ENCODE data around the gene BST1.

The BST1 gene

DNA sequence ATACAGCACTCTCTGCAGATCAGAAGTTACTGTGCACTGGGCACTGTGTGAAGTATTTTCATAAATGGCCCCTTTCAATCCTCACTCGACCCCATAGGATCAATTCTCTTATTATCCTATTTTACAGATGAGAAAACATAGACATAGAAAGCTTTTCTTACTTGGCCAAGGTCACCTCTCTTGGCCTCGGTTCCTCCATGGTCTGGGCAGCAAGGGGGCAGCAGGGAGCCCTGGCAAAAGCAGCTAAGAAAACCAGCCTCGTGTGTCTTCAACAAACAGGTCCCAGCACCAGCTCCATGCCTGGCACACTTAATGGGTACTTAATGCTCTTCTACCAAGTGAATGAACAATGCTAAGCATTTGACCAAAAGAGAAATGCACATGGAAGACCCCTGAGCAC lies 34.4 kb downstream of the BST1 start:
- DNase-seq: no peak
- POLR2A ChIA-PET: no interaction called here
- Histone ChIP-seq H3K9me3 (ENCODE audit: control extremely low read depth in 1 of 5, control insufficient read depth in 4 of 5, insufficient read depth in 2 of 5, low read depth in 1 of 5, low read length in 4 of 5) (peaks cover 0 to 20% (median 5%) of the 10 kb centered on the region in 5 experiments), H3K4me3 (ENCODE audit: control insufficient read depth in 1 of 7, extremely low read depth in 1 of 7, insufficient read depth in 4 of 7, low read depth in 2 of 7, low read length in 6 of 7) (no peak overlapping the region), H3K27me3 (replicated peaks in 2 of 5; ENCODE audit: control insufficient read depth in 4 of 5, insufficient read depth in 5 of 5, low read length in 4 of 5) (no peaks in the 10 kb centered on the region), H3K36me3 (ENCODE audit: control insufficient read depth in 4 of 4, insufficient read depth in 4 of 4, low read length in 3 of 4) (peaks cover 0 to 2% (median 0%) of the 10 kb centered on the region in 4 experiments), H3K27ac (ENCODE audit: insufficient read depth in 1 of 2, low read depth in 1 of 2, low read length in 2 of 2, poor library complexity in 1 of 2, severe bottlenecking in 2 of 2) (no peak overlapping the region), H3K4me1 (ENCODE audit: control extremely low read depth in 1 of 4, control insufficient read depth in 4 of 4, insufficient read depth in 4 of 4, low read length in 3 of 4) (no peaks in the 10 kb centered on the region)
- CTCF ChIA-PET: interaction anchor here (0.9 to 2.4 kb wide), 7 partner anchors 9 to 145 kb away, joined by 3 to 13 read pairs (median 4); no protein-coding TSS in a partner anchor
- WGBS (ENCODE audit: insufficient coverage): 83% methylated on average over 2 of the region's 3 CpGs

DNA sequence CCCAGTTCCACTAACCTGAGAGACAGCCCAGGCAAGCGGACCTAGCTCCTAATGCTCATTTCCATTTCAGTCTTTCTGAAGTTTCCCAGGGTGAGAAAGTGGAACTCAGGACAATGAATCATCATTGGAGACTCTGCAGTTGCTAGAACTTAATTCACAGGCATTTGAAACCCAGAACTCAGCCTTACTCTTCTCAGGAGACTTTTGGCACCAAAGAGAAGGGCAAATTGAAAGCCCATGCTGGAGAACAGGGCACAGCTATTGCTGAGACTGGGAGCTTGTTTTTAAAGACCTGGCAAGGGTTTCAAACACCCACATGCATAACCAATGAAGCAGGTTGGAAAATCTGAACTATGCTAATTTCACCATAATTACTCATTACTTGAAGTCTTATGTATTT lies 36.0 kb downstream of the BST1 start:
- Histone ChIP-seq H3K27me3 (replicated peaks in 2 of 5; ENCODE audit: control insufficient read depth in 4 of 5, insufficient read depth in 5 of 5, low read length in 4 of 5) (no peaks in the 10 kb centered on the region), H3K27ac (ENCODE audit: insufficient read depth in 1 of 2, low read depth in 1 of 2, low read length in 2 of 2, poor library complexity in 1 of 2, severe bottlenecking in 2 of 2) (no peak overlapping the region), H3K4me1 (ENCODE audit: control extremely low read depth in 1 of 4, control insufficient read depth in 4 of 4, insufficient read depth in 4 of 4, low read length in 3 of 4) (peaks cover 0 to 8% (median 1%) of the 10 kb centered on the region in 4 experiments), H3K9me3 (ENCODE audit: control extremely low read depth in 1 of 5, control insufficient read depth in 4 of 5, insufficient read depth in 2 of 5, low read depth in 1 of 5, low read length in 4 of 5) (peaks cover 0 to 28% (median 5%) of the 10 kb centered on the region in 5 experiments), H3K4me3 (ENCODE audit: control insufficient read depth in 1 of 7, extremely low read depth in 1 of 7, insufficient read depth in 4 of 7, low read depth in 2 of 7, low read length in 6 of 7) (no peak overlapping the region), H3K36me3 (ENCODE audit: control insufficient read depth in 4 of 4, insufficient read depth in 4 of 4, low read length in 3 of 4) (no peaks in the 10 kb centered on the region)
- ChIA-PET POLR2A (no interaction called here), CTCF (interaction anchor here (1.3 to 2.4 kb wide), 4 partner anchors 9 to 144 kb away, joined by 4 to 13 read pairs (median 8); no protein-coding TSS in a partner anchor)
- 100% methylated on average over 1 of the region's 1 CpG for WGBS (ENCODE audit: insufficient coverage)
- no peak for DNase-seq

DNA sequence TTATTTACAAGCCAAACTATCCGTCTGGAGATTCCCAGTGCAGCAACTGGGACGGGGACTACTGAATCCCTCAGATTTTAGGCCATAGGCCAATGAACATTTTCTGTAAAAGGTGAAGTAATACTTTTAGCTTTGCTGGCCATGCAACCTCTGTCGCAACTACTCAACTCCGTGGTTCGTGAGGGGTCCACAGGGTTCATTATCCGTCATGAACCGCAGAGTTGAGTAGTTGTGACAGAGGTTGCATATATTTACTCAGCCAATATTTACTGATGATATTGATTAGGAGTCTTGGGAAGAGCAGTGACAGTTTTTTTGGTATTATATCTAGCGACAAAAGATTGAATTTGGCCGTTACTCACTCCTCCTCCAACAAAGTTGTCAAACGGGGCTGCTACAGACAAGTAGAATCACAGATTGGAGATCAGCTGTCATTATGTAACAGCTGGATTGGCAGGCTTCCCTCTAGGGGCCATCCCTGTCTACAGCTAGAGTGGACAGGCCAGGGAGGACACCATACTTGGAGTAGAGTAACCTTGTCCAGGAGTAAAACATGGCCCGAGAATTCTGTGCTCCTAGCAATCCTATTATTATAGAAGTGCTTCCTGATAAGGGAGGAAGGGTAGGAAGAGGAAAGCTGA lies 38.0 kb downstream of the BST1 start:
- ChIA-PET CTCF (interaction anchor here (0.8 to 1.6 kb wide), 4 partner anchors 10 to 64 kb away, joined by 3 to 5 read pairs (median 3); no protein-coding TSS in a partner anchor), POLR2A (no interaction called here)
- no peak for DNase-seq
- H3K27ac ChIP-seq (ENCODE audit: insufficient read depth in 1 of 2, low read depth in 1 of 2, low read length in 2 of 2, poor library complexity in 1 of 2, severe bottlenecking in 2 of 2): no peak overlapping the region
- H3K36me3 ChIP-seq (ENCODE audit: control insufficient read depth in 4 of 4, insufficient read depth in 4 of 4, low read length in 3 of 4): no peaks in the 10 kb centered on the region
- H3K4me3 ChIP-seq (ENCODE audit: control insufficient read depth in 1 of 7, extremely low read depth in 1 of 7, insufficient read depth in 4 of 7, low read depth in 2 of 7, low read length in 6 of 7): no peak overlapping the region
- WGBS (ENCODE audit: insufficient coverage): 96% methylated on average over 6 of the region's 11 CpGs
- H3K27me3 ChIP-seq (replicated peaks in 2 of 5; ENCODE audit: control insufficient read depth in 4 of 5, insufficient read depth in 5 of 5, low read length in 4 of 5): no peaks in the 10 kb centered on the region
- peaks cover 0 to 12% (median 3%) of the 10 kb centered on the region in 4 experiments for H3K4me1 ChIP-seq (ENCODE audit: control extremely low read depth in 1 of 4, control insufficient read depth in 4 of 4, insufficient read depth in 4 of 4, low read length in 3 of 4)
- H3K9me3 ChIP-seq (ENCODE audit: control extremely low read depth in 1 of 5, control insufficient read depth in 4 of 5, insufficient read depth in 2 of 5, low read depth in 1 of 5, low read length in 4 of 5): peaks cover 0 to 28% (median 5%) of the 10 kb centered on the region in 5 experiments

DNA sequence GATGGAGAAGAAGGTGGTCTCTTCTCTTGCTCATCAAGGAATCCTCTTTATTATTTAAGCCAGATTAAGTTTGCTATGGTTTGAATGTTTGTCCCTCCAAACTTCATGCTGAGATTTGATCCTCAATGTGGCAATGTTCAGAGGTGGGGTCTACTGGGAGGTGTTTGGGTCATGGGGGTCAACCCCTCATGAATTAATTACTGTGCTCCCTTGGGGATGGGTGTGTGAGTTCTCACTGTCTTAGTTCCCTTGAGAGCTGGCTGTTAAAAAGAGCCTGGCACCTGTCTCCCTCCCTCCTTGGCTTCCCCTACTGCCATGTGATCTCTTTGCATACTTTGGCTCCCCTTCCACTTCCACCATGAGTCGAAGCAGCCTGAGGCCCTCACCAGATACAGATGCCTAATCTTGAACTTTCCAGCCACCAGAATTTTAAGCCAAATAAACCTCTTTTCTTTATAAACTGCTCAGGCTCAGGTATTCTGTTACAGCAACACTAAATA lies 39.3 kb downstream of the BST1 start:
- H3K4me1 ChIP-seq (ENCODE audit: control extremely low read depth in 1 of 4, control insufficient read depth in 4 of 4, insufficient read depth in 4 of 4, low read length in 3 of 4): peaks cover 0 to 12% (median 3%) of the 10 kb centered on the region in 4 experiments
- no peaks in the 10 kb centered on the region for H3K27me3 ChIP-seq (replicated peaks in 2 of 5; ENCODE audit: control insufficient read depth in 4 of 5, insufficient read depth in 5 of 5, low read length in 4 of 5)
- no peak overlapping the region for H3K4me3 ChIP-seq (ENCODE audit: control insufficient read depth in 1 of 7, extremely low read depth in 1 of 7, insufficient read depth in 4 of 7, low read depth in 2 of 7, low read length in 6 of 7)
- H3K27ac ChIP-seq (ENCODE audit: insufficient read depth in 1 of 2, low read depth in 1 of 2, low read length in 2 of 2, poor library complexity in 1 of 2, severe bottlenecking in 2 of 2): no peak overlapping the region
- whole genome bisulfite sequencing (ENCODE audit: insufficient coverage): 67% methylated on average over 1 of the region's 1 CpG
- POLR2A ChIA-PET: no interaction called here
- no peak for DNase-seq
- CTCF ChIA-PET: interaction anchor here (0.9 to 1.6 kb wide), 4 partner anchors 10 to 63 kb away, joined by 3 to 5 read pairs (median 4); no protein-coding TSS in a partner anchor
- no peaks in the 10 kb centered on the region for H3K36me3 ChIP-seq (ENCODE audit: control insufficient read depth in 4 of 4, insufficient read depth in 4 of 4, low read length in 3 of 4)
- H3K9me3 ChIP-seq (ENCODE audit: control extremely low read depth in 1 of 5, control insufficient read depth in 4 of 5, insufficient read depth in 2 of 5, low read depth in 1 of 5, low read length in 4 of 5): peaks cover 0 to 31% (median 8%) of the 10 kb centered on the region in 5 experiments

DNA sequence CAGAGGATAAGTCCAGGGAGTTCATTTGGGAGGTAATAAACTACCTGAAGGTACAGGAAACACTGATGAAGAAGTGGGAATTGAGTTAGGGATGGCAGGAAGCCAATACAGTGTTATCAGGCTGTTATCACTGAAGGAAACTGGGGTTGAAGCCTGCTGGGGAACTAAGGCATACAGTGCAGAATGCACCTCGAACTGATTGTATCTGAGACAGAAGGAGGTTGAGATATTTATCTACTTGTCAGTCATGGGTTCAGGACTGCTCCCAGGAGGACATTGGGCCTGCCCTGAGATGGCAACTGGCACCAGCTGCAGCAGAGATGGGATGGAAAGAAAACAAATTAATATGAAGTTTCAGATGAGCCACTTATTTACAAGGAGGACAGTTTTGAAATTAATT lies 39.8 kb downstream of the BST1 start:
- WGBS (ENCODE audit: insufficient coverage): 0% methylated on average over 1 of the region's 1 CpG

DNA sequence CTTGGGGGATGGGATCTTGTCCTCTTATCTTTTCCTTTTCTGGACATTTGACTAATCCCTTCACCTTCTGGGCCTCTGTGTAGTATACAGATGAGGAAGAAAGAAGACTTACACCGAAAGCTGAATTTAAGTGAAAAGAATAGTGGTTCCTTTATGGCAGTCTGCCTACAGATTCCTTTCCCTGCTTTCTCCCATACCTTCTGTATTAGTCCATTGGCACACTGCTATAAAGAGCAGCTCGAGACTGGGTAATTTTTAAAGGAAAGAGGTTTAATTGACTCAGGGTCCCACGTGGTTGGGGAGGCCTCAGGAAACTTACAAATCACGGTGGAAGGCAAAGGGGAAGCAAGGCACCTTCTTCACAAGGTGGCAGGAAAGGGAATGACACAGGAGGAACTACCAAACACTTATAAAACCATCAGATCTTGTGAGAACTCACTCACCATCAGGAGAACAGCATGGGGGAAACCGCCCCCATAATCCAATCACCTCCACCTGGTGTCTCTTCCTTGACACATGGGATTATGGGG lies 41.2 kb downstream of the BST1 start:
- POLR2A ChIA-PET: interaction anchor here (0.8 kb wide), 1 partner anchor 10 kb away, joined by 3 read pairs; no protein-coding TSS in a partner anchor
- H3K4me3 ChIP-seq (ENCODE audit: control insufficient read depth in 1 of 7, extremely low read depth in 1 of 7, insufficient read depth in 4 of 7, low read depth in 2 of 7, low read length in 6 of 7): no peak overlapping the region
- peaks cover 0 to 31% (median 8%) of the 10 kb centered on the region in 5 experiments for H3K9me3 ChIP-seq (ENCODE audit: control extremely low read depth in 1 of 5, control insufficient read depth in 4 of 5, insufficient read depth in 2 of 5, low read depth in 1 of 5, low read length in 4 of 5)
- no CpG with 5 or more reads among the region's 5 CpGs for WGBS (ENCODE audit: insufficient coverage)
- peaks cover 0 to 12% (median 3%) of the 10 kb centered on the region in 4 experiments for H3K4me1 ChIP-seq (ENCODE audit: control extremely low read depth in 1 of 4, control insufficient read depth in 4 of 4, insufficient read depth in 4 of 4, low read length in 3 of 4)
- no peak overlapping the region for H3K27ac ChIP-seq (ENCODE audit: insufficient read depth in 1 of 2, low read depth in 1 of 2, low read length in 2 of 2, poor library complexity in 1 of 2, severe bottlenecking in 2 of 2)
- CTCF ChIA-PET: interaction anchor here (0.6 to 1.9 kb wide), 8 partner anchors 11 to 212 kb away, joined by 3 to 9 read pairs (median 4); no protein-coding TSS in a partner anchor
- no peaks in the 10 kb centered on the region for H3K27me3 ChIP-seq (replicated peaks in 2 of 5; ENCODE audit: control insufficient read depth in 4 of 5, insufficient read depth in 5 of 5, low read length in 4 of 5)
- H3K36me3 ChIP-seq (ENCODE audit: control insufficient read depth in 4 of 4, insufficient read depth in 4 of 4, low read length in 3 of 4): no peaks in the 10 kb centered on the region
- DNase-seq: peak in 2 of 3 donors; percentile 60 to 69

More for the DNA sequence above, 39.8 kb downstream of the BST1 start:
- CTCF ChIA-PET: interaction anchor here (1.0 to 1.9 kb wide), 5 partner anchors 13 to 213 kb away, joined by 3 to 9 read pairs (median 4); no protein-coding TSS in a partner anchor
- no peak overlapping the region for H3K27ac ChIP-seq (ENCODE audit: insufficient read depth in 1 of 2, low read depth in 1 of 2, low read length in 2 of 2, poor library complexity in 1 of 2, severe bottlenecking in 2 of 2)
- no peaks in the 10 kb centered on the region for H3K36me3 ChIP-seq (ENCODE audit: control insufficient read depth in 4 of 4, insufficient read depth in 4 of 4, low read length in 3 of 4)
- peaks cover 0 to 31% (median 8%) of the 10 kb centered on the region in 5 experiments for H3K9me3 ChIP-seq (ENCODE audit: control extremely low read depth in 1 of 5, control insufficient read depth in 4 of 5, insufficient read depth in 2 of 5, low read depth in 1 of 5, low read length in 4 of 5)
- H3K27me3 ChIP-seq (replicated peaks in 2 of 5; ENCODE audit: control insufficient read depth in 4 of 5, insufficient read depth in 5 of 5, low read length in 4 of 5): no peaks in the 10 kb centered on the region
- peaks cover 0 to 12% (median 3%) of the 10 kb centered on the region in 4 experiments for H3K4me1 ChIP-seq (ENCODE audit: control extremely low read depth in 1 of 4, control insufficient read depth in 4 of 4, insufficient read depth in 4 of 4, low read length in 3 of 4)
- POLR2A ChIA-PET: no interaction called here
- DNase-seq: no peak
- H3K4me3 ChIP-seq (ENCODE audit: control insufficient read depth in 1 of 7, extremely low read depth in 1 of 7, insufficient read depth in 4 of 7, low read depth in 2 of 7, low read length in 6 of 7): no peak overlapping the region

DNA sequence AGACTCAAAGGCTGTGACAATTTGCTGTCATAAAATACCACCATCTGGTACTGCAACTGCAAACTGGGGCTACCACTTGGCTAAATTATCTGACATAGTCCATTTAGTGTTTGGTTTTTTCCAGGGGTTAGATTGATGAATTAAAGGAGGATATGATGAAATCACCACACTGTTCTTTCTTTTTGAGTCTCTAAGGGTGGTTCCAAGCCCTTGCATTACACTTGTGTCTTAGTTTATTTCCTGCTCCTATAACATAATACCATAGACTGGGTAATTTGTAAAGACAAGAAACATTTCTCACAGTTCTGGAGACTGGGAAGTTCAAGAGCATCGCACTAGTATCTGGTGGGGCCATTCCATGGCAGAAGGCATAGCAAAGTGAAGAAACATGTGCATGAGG lies 43.2 kb downstream of the BST1 start:
- Histone ChIP-seq H3K9me3 (ENCODE audit: control extremely low read depth in 1 of 5, control insufficient read depth in 4 of 5, insufficient read depth in 2 of 5, low read depth in 1 of 5, low read length in 4 of 5) (peaks cover 0 to 29% (median 8%) of the 10 kb centered on the region in 5 experiments), H3K4me1 (ENCODE audit: control extremely low read depth in 1 of 4, control insufficient read depth in 4 of 4, insufficient read depth in 4 of 4, low read length in 3 of 4) (peaks cover 0 to 12% (median 3%) of the 10 kb centered on the region in 4 experiments), H3K27ac (ENCODE audit: insufficient read depth in 1 of 2, low read depth in 1 of 2, low read length in 2 of 2, poor library complexity in 1 of 2, severe bottlenecking in 2 of 2) (no peak overlapping the region), H3K27me3 (replicated peaks in 2 of 5; ENCODE audit: control insufficient read depth in 4 of 5, insufficient read depth in 5 of 5, low read length in 4 of 5) (no peaks in the 10 kb centered on the region), H3K36me3 (ENCODE audit: control insufficient read depth in 4 of 4, insufficient read depth in 4 of 4, low read length in 3 of 4) (no peaks in the 10 kb centered on the region), H3K4me3 (ENCODE audit: control insufficient read depth in 1 of 7, extremely low read depth in 1 of 7, insufficient read depth in 4 of 7, low read depth in 2 of 7, low read length in 6 of 7) (no peak overlapping the region)
- WGBS (ENCODE audit: insufficient coverage): 100% methylated on average over 1 of the region's 1 CpG
- no peak for DNase-seq
- CTCF ChIA-PET: no interaction called here
- POLR2A ChIA-PET: no interaction called here
